Retinal pigment epithelial cell (primary cell): ENCODE results near the gene DSN1.

Source experiments
- DNase-seq: peaks from one replicate; pipeline ENCODE4 v3.0.0-alpha.2; 2010; ENCODE audit warnings: low read depth
- H3K4me3 ChIP-seq: 2 replicates; pipeline ENCODE4 v1.5.1; 2011; ENCODE audit warnings: mild to moderate bottlenecking, low read length, control low read depth, moderate library complexity
- TF ChIP-seq, protein P1 (sequence below): conservative IDR thresholded peaks from 2 replicates; pipeline ENCODE4 v1.5.1; 2011; ENCODE audit warnings: low read depth, low read length, control low read depth, inconsistent platforms

The DSN1 gene

DNA sequence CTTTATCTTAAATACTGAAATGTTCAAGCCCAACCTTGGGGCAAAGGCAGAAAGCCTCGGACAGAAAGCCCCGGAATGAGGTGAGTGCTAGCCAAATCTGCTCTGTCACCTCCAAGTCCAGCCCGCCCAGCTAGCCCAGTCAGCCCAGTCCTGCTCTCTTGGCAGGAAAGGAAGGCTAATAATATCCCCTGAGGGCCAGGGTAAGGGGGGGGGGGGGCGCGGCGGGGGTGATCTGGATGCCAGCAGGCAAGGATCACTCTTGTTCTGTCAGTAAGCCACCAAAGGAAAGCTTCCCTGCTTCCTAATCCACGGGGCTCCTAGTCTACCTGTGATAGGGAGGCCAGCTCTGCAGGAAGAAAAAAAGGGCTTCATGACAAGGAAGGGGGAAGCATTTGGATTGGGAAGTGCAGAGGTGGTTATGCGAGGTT is 28.8 kb downstream of the DSN1 start:
- no peak for DNase-seq
- TF ChIP-seq, protein P1, sequence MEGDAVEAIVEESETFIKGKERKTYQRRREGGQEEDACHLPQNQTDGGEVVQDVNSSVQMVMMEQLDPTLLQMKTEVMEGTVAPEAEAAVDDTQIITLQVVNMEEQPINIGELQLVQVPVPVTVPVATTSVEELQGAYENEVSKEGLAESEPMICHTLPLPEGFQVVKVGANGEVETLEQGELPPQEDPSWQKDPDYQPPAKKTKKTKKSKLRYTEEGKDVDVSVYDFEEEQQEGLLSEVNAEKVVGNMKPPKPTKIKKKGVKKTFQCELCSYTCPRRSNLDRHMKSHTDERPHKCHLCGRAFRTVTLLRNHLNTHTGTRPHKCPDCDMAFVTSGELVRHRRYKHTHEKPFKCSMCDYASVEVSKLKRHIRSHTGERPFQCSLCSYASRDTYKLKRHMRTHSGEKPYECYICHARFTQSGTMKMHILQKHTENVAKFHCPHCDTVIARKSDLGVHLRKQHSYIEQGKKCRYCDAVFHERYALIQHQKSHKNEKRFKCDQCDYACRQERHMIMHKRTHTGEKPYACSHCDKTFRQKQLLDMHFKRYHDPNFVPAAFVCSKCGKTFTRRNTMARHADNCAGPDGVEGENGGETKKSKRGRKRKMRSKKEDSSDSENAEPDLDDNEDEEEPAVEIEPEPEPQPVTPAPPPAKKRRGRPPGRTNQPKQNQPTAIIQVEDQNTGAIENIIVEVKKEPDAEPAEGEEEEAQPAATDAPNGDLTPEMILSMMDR: no peak
- peak overlapping the region; percentile 74 for H3K4me3 ChIP-seq

DNA sequence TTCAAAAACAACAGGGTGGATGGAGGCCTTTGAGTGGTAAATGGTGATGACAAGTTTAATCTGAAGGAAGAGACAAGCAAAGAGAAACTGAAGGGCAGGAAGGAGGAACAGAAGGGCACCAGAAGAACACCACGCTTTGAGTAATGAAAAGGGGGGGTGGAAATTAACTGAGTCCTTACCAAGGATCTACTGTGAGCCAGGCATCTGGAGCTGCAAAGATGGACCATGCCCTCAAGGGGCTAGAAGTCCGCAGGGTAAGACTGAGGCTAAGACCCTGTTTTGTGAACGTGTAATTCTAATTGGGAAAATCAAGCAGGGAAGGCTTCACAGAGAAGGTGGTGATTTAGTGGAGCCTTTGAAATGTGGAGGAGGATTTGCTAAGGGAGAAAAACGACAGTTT is 29.3 kb downstream of the DSN1 start:
- no peak for DNase-seq
- TF ChIP-seq, protein P1: no peak
- no peak overlapping the region for H3K4me3 ChIP-seq

DNA sequence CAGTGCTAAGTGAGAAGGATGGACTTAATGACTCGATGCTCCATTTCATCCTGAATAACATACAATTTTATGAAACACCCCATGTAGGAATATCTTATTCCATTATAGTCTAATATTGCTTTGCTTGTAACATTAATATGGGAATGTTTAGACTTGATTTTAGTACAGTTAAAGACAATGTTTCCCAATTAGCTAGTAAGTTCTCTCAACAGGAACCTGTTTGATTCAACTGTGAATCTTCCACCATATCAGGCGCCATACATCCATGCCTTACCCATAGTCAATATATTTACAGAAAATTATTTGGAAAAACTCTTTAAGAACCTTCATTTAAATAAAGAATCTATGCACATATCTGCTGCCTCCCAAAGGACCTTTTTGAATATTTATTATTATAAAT is 31.0 kb downstream of the DSN1 start:
- TF ChIP-seq, protein P1: no peak
- DNase-seq: no peak
- H3K4me3 ChIP-seq: no peak overlapping the region

DNA sequence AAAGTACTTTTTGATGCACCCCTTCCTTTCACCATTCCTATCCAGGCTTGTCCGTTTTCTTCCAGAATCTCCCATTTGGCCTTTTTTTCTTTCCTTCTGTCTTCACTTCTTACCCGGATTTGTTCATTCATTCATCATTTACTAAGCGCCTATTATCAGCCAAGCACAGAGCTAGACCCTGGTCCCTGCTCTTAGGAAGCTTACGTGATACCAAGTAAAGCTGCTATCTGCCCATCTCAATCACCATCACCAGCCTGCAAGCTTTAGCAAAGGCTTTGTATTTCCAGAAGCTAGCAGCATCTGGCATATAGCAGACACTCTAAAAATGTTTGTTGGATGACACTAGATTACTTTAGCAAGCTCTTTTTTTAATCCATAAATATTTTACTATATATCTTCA is 32.5 kb downstream of the DSN1 start:
- TF ChIP-seq, protein P1: no peak
- DNase-seq: no peak
- H3K4me3 ChIP-seq: no peak overlapping the region

DNA sequence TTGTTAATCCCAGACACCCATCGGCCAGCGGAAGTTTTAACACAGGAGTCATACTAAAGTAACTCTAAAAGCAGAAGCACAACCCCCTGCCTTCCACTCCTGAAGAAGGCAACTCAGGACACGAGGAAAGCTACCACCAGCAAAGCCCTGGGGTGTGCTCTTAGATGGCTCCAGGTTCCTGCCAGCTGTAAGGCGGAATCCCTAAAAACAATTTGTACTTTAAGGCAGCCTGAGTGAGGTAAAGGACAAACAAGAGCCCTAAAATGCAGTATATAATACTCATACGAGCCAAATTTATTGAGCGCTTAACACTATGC is 36.4 kb downstream of the DSN1 start:
- H3K4me3 ChIP-seq: no peak overlapping the region
- DNase-seq: no peak
- TF ChIP-seq, protein P1: no peak

DNA sequence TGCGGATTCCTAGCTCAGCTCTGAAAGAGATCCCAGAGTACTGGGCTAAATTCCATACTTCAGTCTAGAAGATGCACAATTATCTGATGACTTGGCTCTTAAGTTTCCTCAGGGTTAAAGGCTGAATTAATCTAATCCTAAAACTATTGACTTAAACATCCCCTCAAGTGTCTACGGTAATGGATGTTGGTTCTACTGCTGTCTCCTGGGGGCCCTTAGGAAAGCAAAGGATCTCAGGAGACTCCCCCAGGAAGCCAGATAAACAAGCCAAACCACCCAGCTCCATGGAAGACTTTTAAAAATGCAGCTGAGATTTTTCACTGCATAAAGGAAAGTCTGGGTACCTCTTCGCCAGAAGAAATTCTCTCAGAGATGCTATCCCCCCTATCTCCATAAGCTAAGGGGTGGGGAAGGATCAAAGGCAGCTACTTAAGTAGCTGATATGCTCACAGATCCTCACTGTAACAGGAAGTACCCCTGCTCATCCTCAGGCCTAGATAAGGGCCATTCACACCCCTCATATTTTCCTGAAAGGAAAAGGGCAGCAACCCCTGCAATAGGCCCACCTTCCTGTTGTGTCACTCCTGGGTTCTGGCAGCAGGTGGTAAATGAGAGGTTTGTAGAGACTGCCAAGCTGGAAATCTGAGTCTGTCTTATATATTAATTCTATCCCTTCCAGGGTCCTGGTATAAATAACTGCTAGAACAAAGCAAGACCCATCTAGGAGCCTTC is 36.9 kb downstream of the DSN1 start:
- DNase-seq: no peak
- TF ChIP-seq, protein P1: no peak
- no peak overlapping the region for H3K4me3 ChIP-seq

DNA sequence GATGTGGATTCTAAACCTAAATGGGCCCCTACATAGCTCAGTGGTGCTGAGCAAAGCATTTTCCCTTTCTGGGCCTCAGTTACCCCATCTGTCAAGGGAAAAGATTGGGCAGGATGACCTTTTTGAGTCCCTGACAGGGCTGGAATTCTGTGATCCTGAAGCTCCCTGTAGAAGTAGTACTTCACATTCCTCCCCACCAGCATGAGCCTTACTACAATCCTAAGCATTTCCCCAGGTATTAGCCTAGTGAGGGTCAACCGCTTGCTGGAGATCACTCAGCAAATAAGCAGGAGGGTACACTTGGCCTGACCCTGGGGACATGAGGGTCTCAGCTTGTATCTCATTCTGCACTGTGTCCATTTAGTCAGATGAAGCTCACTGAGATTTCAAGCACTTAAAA is 41.1 kb downstream of the DSN1 start:
- TF ChIP-seq, protein P1: no peak
- no peak overlapping the region for H3K4me3 ChIP-seq
- DNase-seq: no peak
